Measurements from ENCODE around the gene LZTFL1.

DNA sequence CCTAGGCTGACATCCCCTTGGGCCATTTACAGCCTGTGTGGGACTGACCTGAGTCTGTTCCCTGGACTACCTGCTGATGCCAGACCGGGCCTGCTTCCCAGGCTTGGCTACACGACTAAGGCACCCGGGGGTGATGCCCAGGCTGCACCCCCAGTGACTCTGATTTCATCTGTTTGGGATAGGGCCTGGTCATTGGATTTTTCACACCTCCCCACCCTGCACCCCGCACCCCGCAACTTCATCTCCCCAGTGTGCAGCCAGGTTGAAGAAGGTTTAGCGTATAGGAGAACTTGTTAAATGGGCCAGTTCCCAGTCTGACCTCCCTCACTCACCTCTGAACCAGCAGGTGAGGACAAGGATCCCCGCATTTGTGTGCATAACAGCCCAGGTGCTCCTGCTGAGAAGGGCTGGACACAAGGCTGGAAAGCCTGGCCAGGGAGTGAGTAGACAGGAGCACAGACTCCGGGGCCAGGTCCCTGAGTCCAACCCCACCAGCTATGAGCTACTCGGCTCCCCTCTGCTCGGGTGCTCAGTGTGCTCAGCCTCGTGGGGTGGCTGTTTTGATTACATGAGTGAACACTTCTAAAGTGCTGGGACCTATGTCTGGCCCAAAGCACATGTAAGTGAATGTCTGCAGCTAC is 64.1 kb downstream of the LZTFL1 start:
- no peak for TF ChIP-seq POLR2A (IDR thresholded peaks at IDR 0.05; ENCODE audit: low read depth, low read length)
- no peak for TF ChIP-seq POLR2AphosphoS5 (IDR thresholded peaks at IDR 0.05; ENCODE audit: low read depth, low read length)
- TF ChIP-seq TAF1 (IDR thresholded peaks at IDR 0.05; ENCODE audit: borderline replicate concordance, low read depth, low read length), result no peak

Measured in GM12892 (cell line).